HG03095 (cell line): ENCODE data around the gene FYN.
"Not testable (repeated sequence)": the region's sequence is repeated elsewhere in the genome, so short reads cannot be mapped to it uniquely, and the experiment has no call there.

Experiments used
- ATAC-seq: cut with Tn5 transposase; IDR thresholded peaks from one replicate; pipeline ENCODE4 v1.9.1; 2021; ENCODE audit warnings: moderate library complexity; ENCODE audit not compliant: unreplicated experiment

Gene FYN

GRCh38 chr6:111835398-111835797, 37.9 kb downstream of the FYN start:
- ATAC-seq, result not testable (repeated sequence)

GRCh38 chr6:111834356-111834755, 38.9 kb downstream of the FYN start:
- no peak for ATAC-seq

- ATAC-seq, result peak; percentile 45
Measured at GRCh38 chr6:111832833-111833418, 40.3 kb downstream of the FYN start.

GRCh38 chr6:111831408-111831807, 41.8 kb downstream of the FYN start:
- no peak for ATAC-seq

GRCh38 chr6:111829998-111830397, 43.3 kb downstream of the FYN start:
- no peak for ATAC-seq

- ATAC-seq, result no peak
Measured at GRCh38 chr6:111829581-111829980, 43.7 kb downstream of the FYN start.

GRCh38 chr6:111828809-111829208, 44.4 kb downstream of the FYN start:
- no peak for ATAC-seq

- ATAC-seq, result no peak
Measured at GRCh38 chr6:111825439-111826086, 47.7 kb downstream of the FYN start.

- ATAC-seq, result peak; percentile 83
Measured at GRCh38 chr6:111824608-111825337, 48.5 kb downstream of the FYN start.

GRCh38 chr6:111823831-111824607, 49.2 kb downstream of the FYN start:
- no peak for ATAC-seq

- ATAC-seq, result no peak
Measured at GRCh38 chr6:111823012-111823411, 50.2 kb downstream of the FYN start.

GRCh38 chr6:111819458-111819857, 53.8 kb downstream of the FYN start:
- ATAC-seq, result no peak

GRCh38 chr6:111818539-111819226, 54.6 kb downstream of the FYN start:
- no peak for ATAC-seq

GRCh38 chr6:111817451-111818120, 55.7 kb downstream of the FYN start:
- ATAC-seq, result no peak

GRCh38 chr6:111813677-111814310, 59.5 kb downstream of the FYN start:
- ATAC-seq, result no peak

- no peak for ATAC-seq
Measured at GRCh38 chr6:111813237-111813636, 60.0 kb downstream of the FYN start.

- no peak for ATAC-seq
Measured at GRCh38 chr6:111812060-111813038, 60.9 kb downstream of the FYN start.

GRCh38 chr6:111810294-111811131, 62.7 kb downstream of the FYN start:
- no peak for ATAC-seq
